RCC 7860 (cell line): Measurements from ENCODE around the gene FYN.

Experiments used
- DNase-seq: peaks from one replicate; pipeline ENCODE4 v3.0.0-alpha.2; 2015; ENCODE audit warnings: low spot score
- FAIRE-seq: peaks from 2 replicates; lab custom pipeline; 2012; peaks lifted over from hg19 to GRCh38; lab: Jason Lieb, UNC

Gene FYN

DNA sequence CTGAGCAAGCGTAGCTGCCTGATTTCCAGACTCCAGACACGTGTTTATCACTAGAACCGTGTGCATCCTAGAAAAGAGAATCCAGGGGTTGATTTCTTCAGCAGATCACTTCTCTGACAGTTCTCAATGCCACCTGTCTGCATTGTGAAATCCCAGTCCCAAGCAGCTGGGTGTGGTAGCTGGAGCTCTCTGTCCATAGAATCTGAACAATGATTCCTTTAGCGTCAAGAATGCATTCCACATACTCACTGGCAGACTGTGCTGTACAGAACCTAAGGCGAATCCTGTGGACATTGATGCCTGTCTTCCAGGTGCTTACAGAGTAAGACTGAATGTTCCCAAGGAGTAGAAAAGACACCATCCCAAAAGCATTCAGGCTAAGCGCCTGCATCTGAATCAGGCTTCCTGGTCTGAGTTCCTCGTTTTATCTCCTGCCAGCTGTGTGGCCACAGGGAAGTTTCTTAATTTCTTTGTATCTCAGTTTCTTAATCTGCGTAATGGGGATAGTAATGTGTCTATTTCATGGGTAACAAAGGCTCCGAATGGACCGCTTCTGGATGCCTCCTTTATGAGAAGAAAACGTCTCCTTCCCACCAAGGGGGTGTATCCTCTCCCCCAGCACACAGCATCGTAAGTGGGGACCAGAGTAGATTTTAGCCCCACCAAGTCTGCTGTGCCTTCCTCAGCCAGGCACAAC is 257.2 kb downstream of the FYN start:
- FAIRE-seq: no peak

GRCh38 chr6:111614833-111615582 is 258.2 kb downstream of the FYN start:
- DNase-seq: no peak

More for the DNA sequence above, 257.2 kb downstream of the FYN start:
- no peak for DNase-seq

DNA sequence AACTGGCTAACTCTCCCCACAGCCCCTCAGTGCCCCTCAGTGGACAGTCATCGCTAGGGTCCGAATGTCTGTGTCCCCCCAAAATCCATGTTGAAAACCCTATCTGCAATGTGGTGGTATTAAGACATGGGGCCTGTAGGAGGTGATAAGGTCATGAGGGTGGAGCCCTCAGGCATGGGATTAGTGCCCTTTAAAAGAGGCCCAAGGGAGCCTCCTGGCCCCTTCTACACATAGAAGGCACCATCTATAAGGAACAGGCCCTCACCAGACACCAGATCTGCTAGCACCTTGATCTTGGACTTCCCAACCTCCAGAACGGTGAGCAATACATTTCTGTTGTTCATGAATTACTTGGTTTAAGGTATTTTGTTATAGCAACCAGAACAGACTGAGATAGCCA is 260.9 kb downstream of the FYN start:
- no peak for FAIRE-seq
- DNase-seq: no peak

More at GRCh38 chr6:111614833-111615582, 258.2 kb downstream of the FYN start:
- no peak for FAIRE-seq

DNA sequence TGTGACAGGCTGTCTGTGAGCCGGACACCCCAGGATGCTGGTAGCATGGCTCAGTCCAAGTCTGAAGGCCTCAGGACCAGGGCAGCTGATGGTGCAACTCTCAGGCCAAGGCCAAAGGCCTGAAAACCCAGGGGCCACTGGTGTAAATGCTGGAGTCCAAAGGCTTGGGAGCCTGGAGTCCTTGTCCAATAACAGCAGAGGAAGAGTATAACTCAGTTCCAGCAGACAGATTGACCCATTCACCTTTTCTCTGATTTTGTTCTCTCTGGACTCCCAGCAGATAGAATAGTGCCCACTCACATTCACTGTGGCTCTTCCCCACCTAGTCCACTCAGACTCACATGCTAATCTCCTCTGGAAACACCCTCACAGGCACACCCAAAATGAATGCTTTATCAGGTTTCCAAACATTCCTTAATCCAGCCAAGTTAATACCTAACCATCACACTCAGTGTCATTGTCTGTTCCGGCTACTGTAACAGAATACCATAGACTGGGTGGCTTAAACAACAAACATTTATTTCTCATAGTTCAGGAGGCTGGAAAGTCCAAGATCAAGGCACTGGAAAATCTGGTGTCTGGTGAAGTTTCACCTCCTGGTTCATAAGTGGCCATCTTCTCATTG is 262.6 kb downstream of the FYN start:
- FAIRE-seq (no peak), DNase-seq (no peak)
